ENCODE results near the gene CLTCL1. TPM values are rescaled to one million over a fixed set of nuclear protein-coding genes. Genes with fewer than 3 reads are reported as not detected.

Gene CLTCL1
- total and polyA plus RNA-seq, 9 of the 15 experiments (the other 6 are each of a cell fraction or from before 2014, with no cell fraction given), result 1.1 to 11.7 (median 5.0) TPM

DNA sequence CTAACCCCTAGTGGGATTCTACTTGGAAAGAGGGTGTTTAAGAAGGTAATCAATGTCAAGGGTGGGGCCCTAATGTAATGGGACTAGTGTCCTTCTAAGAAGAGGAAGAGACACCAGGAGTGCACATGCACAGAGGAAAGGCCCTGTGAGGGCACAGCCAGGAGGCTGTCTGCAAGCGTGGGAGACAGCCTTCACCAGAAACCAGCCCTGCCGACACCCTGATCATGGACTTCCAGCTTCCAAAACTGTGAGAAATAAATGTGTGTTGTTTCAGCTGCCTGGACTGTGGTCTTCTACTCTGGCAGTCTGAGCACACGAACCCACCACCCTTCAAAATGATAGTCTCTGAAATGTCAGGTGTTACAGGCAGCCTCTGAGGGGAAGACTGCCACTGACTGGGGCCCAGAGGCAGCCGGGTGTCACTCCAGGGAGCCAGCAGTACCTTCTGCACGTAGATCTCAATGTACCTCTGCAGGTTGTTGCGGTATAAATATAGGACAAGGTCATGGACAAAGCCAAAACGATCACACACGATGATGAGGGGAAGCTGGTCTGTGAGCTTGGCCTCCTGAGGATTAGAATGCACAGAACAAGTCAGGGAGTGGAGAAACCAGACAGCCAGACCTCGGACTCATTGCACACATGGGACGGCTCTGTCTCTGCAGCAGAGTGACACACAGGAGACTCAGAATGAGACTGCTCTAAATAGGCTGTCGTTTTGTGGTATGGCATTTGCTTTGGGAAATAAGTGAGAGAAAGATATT, 69.1 kb downstream of the CLTCL1 start:
- POLR2A ChIA-PET, result interaction anchor here (0.7 to 8.7 kb wide), 7 partner anchors 8 to 43 kb away, joined by 3 to 123 read pairs (median 5); no protein-coding TSS in a partner anchor
- no peak for TF ChIP-seq HIVEP1 (CRISPR knock-in tag; IDR thresholded peaks at IDR 0.05)
- TF ChIP-seq ETV1 (tag; conservative IDR thresholded peaks at IDR 0.05; ENCODE audit: low read depth), result no peak
- TF ChIP-seq, protein P1, sequence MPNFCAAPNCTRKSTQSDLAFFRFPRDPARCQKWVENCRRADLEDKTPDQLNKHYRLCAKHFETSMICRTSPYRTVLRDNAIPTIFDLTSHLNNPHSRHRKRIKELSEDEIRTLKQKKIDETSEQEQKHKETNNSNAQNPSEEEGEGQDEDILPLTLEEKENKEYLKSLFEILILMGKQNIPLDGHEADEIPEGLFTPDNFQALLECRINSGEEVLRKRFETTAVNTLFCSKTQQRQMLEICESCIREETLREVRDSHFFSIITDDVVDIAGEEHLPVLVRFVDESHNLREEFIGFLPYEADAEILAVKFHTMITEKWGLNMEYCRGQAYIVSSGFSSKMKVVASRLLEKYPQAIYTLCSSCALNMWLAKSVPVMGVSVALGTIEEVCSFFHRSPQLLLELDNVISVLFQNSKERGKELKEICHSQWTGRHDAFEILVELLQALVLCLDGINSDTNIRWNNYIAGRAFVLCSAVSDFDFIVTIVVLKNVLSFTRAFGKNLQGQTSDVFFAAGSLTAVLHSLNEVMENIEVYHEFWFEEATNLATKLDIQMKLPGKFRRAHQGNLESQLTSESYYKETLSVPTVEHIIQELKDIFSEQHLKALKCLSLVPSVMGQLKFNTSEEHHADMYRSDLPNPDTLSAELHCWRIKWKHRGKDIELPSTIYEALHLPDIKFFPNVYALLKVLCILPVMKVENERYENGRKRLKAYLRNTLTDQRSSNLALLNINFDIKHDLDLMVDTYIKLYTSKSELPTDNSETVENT (CRISPR knock-in tag; IDR thresholded peaks at IDR 0.05), result 0 out of 2 replicates have a peak, but pooled peaks have one; percentile 16
- TF ChIP-seq, protein P2, sequence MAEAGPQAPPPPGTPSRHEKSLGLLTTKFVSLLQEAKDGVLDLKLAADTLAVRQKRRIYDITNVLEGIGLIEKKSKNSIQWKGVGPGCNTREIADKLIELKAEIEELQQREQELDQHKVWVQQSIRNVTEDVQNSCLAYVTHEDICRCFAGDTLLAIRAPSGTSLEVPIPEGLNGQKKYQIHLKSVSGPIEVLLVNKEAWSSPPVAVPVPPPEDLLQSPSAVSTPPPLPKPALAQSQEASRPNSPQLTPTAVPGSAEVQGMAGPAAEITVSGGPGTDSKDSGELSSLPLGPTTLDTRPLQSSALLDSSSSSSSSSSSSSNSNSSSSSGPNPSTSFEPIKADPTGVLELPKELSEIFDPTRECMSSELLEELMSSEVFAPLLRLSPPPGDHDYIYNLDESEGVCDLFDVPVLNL (CRISPR knock-in tag; IDR thresholded peaks at IDR 0.05; ENCODE audit: low read depth), result 0 out of 2 replicates have a peak, but pooled peaks have one; percentile 53
- no peak for TF ChIP-seq KLF6 (CRISPR knock-in tag; IDR thresholded peaks at IDR 0.05; ENCODE audit: borderline replicate concordance)
- no peak for TF ChIP-seq GTF2E2 (tag; IDR thresholded peaks at IDR 0.05)
- no peak for TF ChIP-seq NFATC3 (IDR thresholded peaks at IDR 0.05)
- TF ChIP-seq, protein P3, sequence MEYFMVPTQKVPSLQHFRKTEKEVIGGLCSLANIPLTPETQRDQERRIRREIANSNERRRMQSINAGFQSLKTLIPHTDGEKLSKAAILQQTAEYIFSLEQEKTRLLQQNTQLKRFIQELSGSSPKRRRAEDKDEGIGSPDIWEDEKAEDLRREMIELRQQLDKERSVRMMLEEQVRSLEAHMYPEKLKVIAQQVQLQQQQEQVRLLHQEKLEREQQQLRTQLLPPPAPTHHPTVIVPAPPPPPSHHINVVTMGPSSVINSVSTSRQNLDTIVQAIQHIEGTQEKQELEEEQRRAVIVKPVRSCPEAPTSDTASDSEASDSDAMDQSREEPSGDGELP (CRISPR knock-in tag; IDR thresholded peaks at IDR 0.05; ENCODE audit: borderline replicate concordance), result peak; percentile 25; the same call in 1 of the 2 replicates
- TF ChIP-seq, protein P4, sequence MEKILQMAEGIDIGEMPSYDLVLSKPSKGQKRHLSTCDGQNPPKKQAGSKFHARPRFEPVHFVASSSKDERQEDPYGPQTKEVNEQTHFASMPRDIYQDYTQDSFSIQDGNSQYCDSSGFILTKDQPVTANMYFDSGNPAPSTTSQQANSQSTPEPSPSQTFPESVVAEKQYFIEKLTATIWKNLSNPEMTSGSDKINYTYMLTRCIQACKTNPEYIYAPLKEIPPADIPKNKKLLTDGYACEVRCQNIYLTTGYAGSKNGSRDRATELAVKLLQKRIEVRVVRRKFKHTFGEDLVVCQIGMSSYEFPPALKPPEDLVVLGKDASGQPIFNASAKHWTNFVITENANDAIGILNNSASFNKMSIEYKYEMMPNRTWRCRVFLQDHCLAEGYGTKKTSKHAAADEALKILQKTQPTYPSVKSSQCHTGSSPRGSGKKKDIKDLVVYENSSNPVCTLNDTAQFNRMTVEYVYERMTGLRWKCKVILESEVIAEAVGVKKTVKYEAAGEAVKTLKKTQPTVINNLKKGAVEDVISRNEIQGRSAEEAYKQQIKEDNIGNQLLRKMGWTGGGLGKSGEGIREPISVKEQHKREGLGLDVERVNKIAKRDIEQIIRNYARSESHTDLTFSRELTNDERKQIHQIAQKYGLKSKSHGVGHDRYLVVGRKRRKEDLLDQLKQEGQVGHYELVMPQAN (IDR thresholded peaks at IDR 0.05; ENCODE audit: borderline replicate concordance), result no peak
- TF ChIP-seq TBP (optimal IDR thresholded peaks at IDR 0.05; ENCODE audit: low read depth, low read length), result peak; percentile 11
- TF ChIP-seq, protein P5, sequence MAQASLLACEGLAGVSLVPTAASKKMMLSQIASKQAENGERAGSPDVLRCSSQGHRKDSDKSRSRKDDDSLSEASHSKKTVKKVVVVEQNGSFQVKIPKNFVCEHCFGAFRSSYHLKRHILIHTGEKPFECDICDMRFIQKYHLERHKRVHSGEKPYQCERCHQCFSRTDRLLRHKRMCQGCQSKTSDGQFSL (CRISPR knock-in tag; IDR thresholded peaks at IDR 0.05), result no peak
- TF ChIP-seq, protein P5 (tag; IDR thresholded peaks at IDR 0.05), result no peak
- no peak for TF ChIP-seq TEAD4 (IDR thresholded peaks at IDR 0.05; ENCODE audit: low read length)
- TF ChIP-seq TEAD4 (CRISPR knock-in tag; IDR thresholded peaks at IDR 0.05; ENCODE audit: borderline replicate concordance), result peak; percentile 15; the same call in 1 of the 2 replicates

More for the DNA sequence above, 69.1 kb downstream of the CLTCL1 start:
- no TSS peak for BruUV-seq (replicated peaks)
- Histone ChIP-seq H3K4me1 (replicated peaks in 1 of 2; ENCODE audit: control insufficient read depth in 2 of 2, insufficient read depth in 2 of 2, low read length in 2 of 2) (peaks cover 6 to 13% of the 10 kb centered on the region in 2 experiments), H3K9ac (ENCODE audit: insufficient read depth in 1 of 2, low read depth in 2 of 2, low read length in 2 of 2) (no peak overlapping the region), H3K4me3 (no peak overlapping the region), H3K27ac (ENCODE audit: extremely low read depth, low read depth, low read length) (no peak overlapping the region), H3K27me3 (ENCODE audit: control insufficient read depth in 2 of 2, insufficient read depth in 2 of 2, low read length in 2 of 2) (peaks cover 0 to 4% of the 10 kb centered on the region in 2 experiments; a peak in 2 of 5 replicates), H3K9me1 (ENCODE audit: control insufficient read depth, insufficient read depth, low read length) (peaks cover 5% of the 10 kb centered on the region), H3K4me2 (ENCODE audit: insufficient read depth, low read length) (no peak overlapping the region), H3K79me2 (ENCODE audit: control insufficient read depth, insufficient read depth, low read length) (no peaks in the 10 kb centered on the region), H2AFZ (ENCODE audit: low read depth, low read length) (no peak overlapping the region), H3K9me3 (replicated peaks; ENCODE audit: control insufficient read depth, insufficient read depth, low read depth, low read length) (no peaks in the 10 kb centered on the region), H4K20me1 (replicated peaks; ENCODE audit: control insufficient read depth, insufficient read depth, low read length) (no peaks in the 10 kb centered on the region), H3K36me3 (ENCODE audit: control insufficient read depth, insufficient read depth, low read length) (no peaks in the 10 kb centered on the region)
- in situ Hi-C loops (cut with MboI) (no loop called here), intact Hi-C loops (cut with micrococcal nuclease) (no loop called here)
- no peak for DNase-seq (ENCODE audit: extremely low read depth in 1 of 4, low spot score in 3 of 4)
- 12% methylated on average over 11 of the region's 11 CpGs for WGBS (ENCODE audit: insufficient coverage, low coverage, missing lambda C conversion rate)
- no peak for FAIRE-seq
- CTCF ChIA-PET (ENCODE audit: low intra/inter-chr PET ratio), result no interaction called here
- ATAC-seq, result no peak
